Endodermal cell (in vitro differentiated cells): ENCODE data around the gene FAM228B. TPM values are rescaled to one million over a fixed set of nuclear protein-coding genes. Genes with fewer than 3 reads are reported as not detected.
"Not testable (repeated sequence)": the region's sequence is repeated elsewhere in the genome, so short reads cannot be mapped to it uniquely, and the experiment has no call there.

Source experiments
- DNase-seq: peaks from one replicate; pipeline ENCODE4 v3.0.0-alpha.2; 2017
- H3K27ac ChIP-seq: 2 replicates; pipeline ENCODE4 v1.5.1; 2013; ENCODE audit warnings: mild to moderate bottlenecking, low read depth, low read length, moderate library complexity
- H3K27me3 ChIP-seq: 2 replicates; pipeline ENCODE4 v1.6.1; 2013; ENCODE audit warnings: mild to moderate bottlenecking, low read length, moderate library complexity; ENCODE audit not compliant: insufficient read depth, control insufficient read depth, poor library complexity, severe bottlenecking
- H3K36me3 ChIP-seq: 2 replicates; pipeline ENCODE4 v1.7.0; 2013; ENCODE audit warnings: mild to moderate bottlenecking, low read length, moderate library complexity; ENCODE audit not compliant: control insufficient read depth, insufficient read depth
- H3K4me1 ChIP-seq: one replicate; pipeline ENCODE4 v1.7.0; 2013; ENCODE audit warnings: low read length; ENCODE audit not compliant: control insufficient read depth, insufficient read depth
- H3K4me3 ChIP-seq: 2 replicates; pipeline ENCODE4 v1.5.1; 2013; ENCODE audit warnings: mild to moderate bottlenecking, low read length, moderate library complexity
- H3K9ac ChIP-seq: 2 replicates; pipeline ENCODE4 v1.6.1; 2013; ENCODE audit warnings: mild to moderate bottlenecking, low read length, moderate library complexity; ENCODE audit not compliant: poor library complexity, severe bottlenecking; ENCODE audit errors: extremely low read depth
- H3K9me3 ChIP-seq: 2 replicates; pipeline ENCODE4 v1.6.1; 2013; ENCODE audit warnings: mild to moderate bottlenecking, low read length, moderate library complexity; ENCODE audit not compliant: control insufficient read depth
- H3K27ac Mint-ChIP-seq: 2 replicates; pipeline ENCODE4 v1.8.0; 2020; ENCODE audit warnings: mixed read lengths
- H3K27me3 Mint-ChIP-seq: 2 replicates; pipeline ENCODE4 v1.8.0; 2021; ENCODE audit warnings: mild to moderate bottlenecking, mixed read lengths; ENCODE audit not compliant: insufficient read depth
- H3K36me3 Mint-ChIP-seq: 2 replicates; pipeline ENCODE4 v1.8.0; 2020; ENCODE audit warnings: low read depth, mixed read lengths
- H3K4me1 Mint-ChIP-seq: 2 replicates; pipeline ENCODE4 v1.8.0; 2020; ENCODE audit warnings: mixed read lengths
- H3K4me3 Mint-ChIP-seq: 2 replicates; pipeline ENCODE4 v1.8.0; 2020; ENCODE audit warnings: mild to moderate bottlenecking, moderate library complexity, mixed read lengths
- H3K9me3 Mint-ChIP-seq: 2 replicates; pipeline ENCODE4 v1.8.0; 2020; ENCODE audit warnings: mild to moderate bottlenecking, mixed read lengths
- WGBS, 2 experiments: methylation state at CpG; one replicate each; pipeline versions ENCODE4 v1.1.5 to v1.1.7; 2013; ENCODE audit warnings: missing lambda C conversion rate in 2 of 2, mixed read lengths in 1 of 2; ENCODE audit not compliant: insufficient coverage in 1 of 2, insufficient read length in 1 of 2; 5-methylcytosine and 5-hydroxymethylcytosine counted together
- total RNA-seq, 2 donors: library from RNA; stranded (reverse); fragmentation: NEBNext Ultra II Directional in 1 of 2; extraction: Animal tissue kit (Norgen Biotek cat#: 25700) in 1 of 2; gene quantifications; 2 replicates in 1 of 2; 3 replicates in 1 of 2; pipeline ENCODE4 v1.2.1, GENCODE V29; 2021
- TF ChIP-seq, protein P1 (sequence below): fragments of 200-600 bp; sonication (generic); conservative IDR thresholded peaks from 2 replicates; pipeline ENCODE4 v1.5.0; 2021; ENCODE audit warnings: antibody characterized with exemption, mild to moderate bottlenecking

Gene FAM228B
- total RNA-seq, 2 donors from 2014 or later = 13.2 to 14.6 TPM

DNA sequence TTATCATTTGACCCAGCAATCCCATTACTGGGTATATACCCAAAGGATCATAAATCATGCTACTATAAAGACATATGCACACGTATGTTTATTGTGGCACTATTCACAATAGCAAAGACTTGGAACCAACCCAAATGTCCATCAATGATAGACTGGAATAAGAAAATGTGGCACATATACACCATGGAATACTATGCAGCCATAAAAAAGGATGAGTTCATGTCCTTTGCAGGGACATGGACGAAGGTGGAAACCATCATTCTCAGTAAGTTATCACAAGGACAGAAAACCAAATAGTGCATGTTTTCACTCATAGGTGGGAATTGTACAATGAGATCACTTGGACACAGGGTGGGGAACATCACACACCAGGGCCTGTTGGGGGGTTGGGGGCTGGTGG, 22.5 kb upstream of the FAM228B start:
- not testable (repeated sequence) for H3K9ac ChIP-seq, H3K27ac Mint-ChIP-seq, H3K27me3 ChIP-seq, H3K36me3 ChIP-seq, H3K4me1 Mint-ChIP-seq, H3K4me3 ChIP-seq, H3K9me3 ChIP-seq, DNase-seq, H3K9me3 Mint-ChIP-seq, H3K4me1 ChIP-seq, H3K4me3 Mint-ChIP-seq, H3K36me3 Mint-ChIP-seq, H3K27ac ChIP-seq
- WGBS, 2 experiments = 86 to 98% methylated on average over 1 to 2 of the region's 2 CpGs
- peaks cover 19% of the 10 kb centered on the region for H3K27me3 Mint-ChIP-seq

GRCh38 chr2:24101992-24102391, 21.3 kb upstream of the FAM228B start:
- no peak for DNase-seq
- Histone ChIP-seq H3K9ac (no peak overlapping the region), H3K9me3 (no peaks in the 10 kb centered on the region), H3K4me3 (no peak overlapping the region), H3K27ac (no peak overlapping the region), H3K4me1 (no peaks in the 10 kb centered on the region), H3K36me3 (no peaks in the 10 kb centered on the region), H3K27me3 (no peaks in the 10 kb centered on the region)
- WGBS, 2 experiments = no CpG with 5 or more reads among the region's 2 CpGs
- no peak overlapping the region for H3K4me3 Mint-ChIP-seq
- peaks cover 21% of the 10 kb centered on the region for H3K27me3 Mint-ChIP-seq
- TF ChIP-seq, protein P1, sequence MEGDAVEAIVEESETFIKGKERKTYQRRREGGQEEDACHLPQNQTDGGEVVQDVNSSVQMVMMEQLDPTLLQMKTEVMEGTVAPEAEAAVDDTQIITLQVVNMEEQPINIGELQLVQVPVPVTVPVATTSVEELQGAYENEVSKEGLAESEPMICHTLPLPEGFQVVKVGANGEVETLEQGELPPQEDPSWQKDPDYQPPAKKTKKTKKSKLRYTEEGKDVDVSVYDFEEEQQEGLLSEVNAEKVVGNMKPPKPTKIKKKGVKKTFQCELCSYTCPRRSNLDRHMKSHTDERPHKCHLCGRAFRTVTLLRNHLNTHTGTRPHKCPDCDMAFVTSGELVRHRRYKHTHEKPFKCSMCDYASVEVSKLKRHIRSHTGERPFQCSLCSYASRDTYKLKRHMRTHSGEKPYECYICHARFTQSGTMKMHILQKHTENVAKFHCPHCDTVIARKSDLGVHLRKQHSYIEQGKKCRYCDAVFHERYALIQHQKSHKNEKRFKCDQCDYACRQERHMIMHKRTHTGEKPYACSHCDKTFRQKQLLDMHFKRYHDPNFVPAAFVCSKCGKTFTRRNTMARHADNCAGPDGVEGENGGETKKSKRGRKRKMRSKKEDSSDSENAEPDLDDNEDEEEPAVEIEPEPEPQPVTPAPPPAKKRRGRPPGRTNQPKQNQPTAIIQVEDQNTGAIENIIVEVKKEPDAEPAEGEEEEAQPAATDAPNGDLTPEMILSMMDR = no peak
- H3K9me3 Mint-ChIP-seq = peaks cover 12% of the 10 kb centered on the region
- peaks cover 4% of the 10 kb centered on the region for H3K4me1 Mint-ChIP-seq
- no peaks in the 10 kb centered on the region for H3K36me3 Mint-ChIP-seq
- no peak overlapping the region for H3K27ac Mint-ChIP-seq

DNA sequence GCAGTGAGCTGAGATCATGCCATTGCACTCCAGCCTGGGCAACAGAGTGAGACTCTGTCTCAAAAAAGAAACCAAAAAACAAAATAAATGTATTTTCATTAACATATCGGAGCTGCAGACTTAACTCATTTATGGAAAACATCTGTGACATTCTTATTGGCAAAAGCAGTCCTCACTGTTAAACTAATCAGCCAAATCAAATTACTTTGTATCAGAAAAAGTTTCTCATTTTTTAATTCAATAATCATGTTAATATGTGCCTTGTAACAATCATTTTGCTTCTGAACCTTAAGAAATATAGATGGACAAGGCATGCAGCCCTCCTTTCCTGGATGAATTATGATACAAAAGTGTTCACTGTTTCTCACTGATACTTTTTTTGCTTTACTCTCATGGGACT, 20.6 kb upstream of the FAM228B start:
- DNase-seq = no peak
- Histone ChIP-seq H3K9ac (no peak overlapping the region), H3K27ac (no peak overlapping the region), H3K27me3 (no peaks in the 10 kb centered on the region), H3K9me3 (no peaks in the 10 kb centered on the region), H3K36me3 (no peaks in the 10 kb centered on the region), H3K4me3 (no peak overlapping the region), H3K4me1 (no peaks in the 10 kb centered on the region)
- peaks cover 4% of the 10 kb centered on the region for H3K4me1 Mint-ChIP-seq
- no peak overlapping the region for H3K27ac Mint-ChIP-seq
- TF ChIP-seq, protein P1 = no peak
- no peaks in the 10 kb centered on the region for H3K36me3 Mint-ChIP-seq
- peaks cover 19% of the 10 kb centered on the region for H3K27me3 Mint-ChIP-seq
- peaks cover 17% of the 10 kb centered on the region for H3K9me3 Mint-ChIP-seq
- WGBS, 2 experiments = 82 to 84% methylated on average over 1 of the region's 1 CpG
- H3K4me3 Mint-ChIP-seq = no peak overlapping the region

DNA sequence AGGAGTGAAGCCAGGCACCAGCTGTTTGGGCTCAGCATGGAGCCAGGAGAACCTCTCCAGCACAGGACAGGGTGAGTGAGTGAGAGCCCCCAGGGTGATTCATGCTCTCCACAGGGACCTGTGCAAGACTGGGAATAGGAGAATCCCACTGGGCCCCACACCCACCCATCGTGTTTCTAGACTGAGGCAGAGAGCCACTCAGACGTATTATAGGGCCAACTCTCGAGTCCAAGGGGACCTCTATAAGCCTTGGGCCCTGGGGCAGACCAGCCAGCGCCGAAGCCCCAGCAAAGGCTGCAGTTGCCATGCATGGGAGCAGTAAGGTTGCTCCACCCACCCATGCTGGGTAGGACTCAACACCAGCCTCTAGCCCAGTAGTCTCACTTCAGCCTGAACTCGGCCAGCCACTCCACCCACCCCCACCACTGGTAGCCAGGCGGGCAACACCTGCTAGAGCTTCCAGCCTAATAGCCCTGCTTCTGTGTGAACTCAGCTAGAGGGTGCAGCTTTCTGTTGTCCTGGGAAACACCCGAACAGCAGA, 19.1 kb upstream of the FAM228B start:
- Mint-ChIP-seq H3K4me1 (peaks cover 4% of the 10 kb centered on the region), H3K36me3 (no peaks in the 10 kb centered on the region), H3K27me3 (peaks cover 10% of the 10 kb centered on the region), H3K27ac (no peak overlapping the region), H3K4me3 (no peak overlapping the region), H3K9me3 (peaks cover 19% of the 10 kb centered on the region)
- no peaks in the 10 kb centered on the region for H3K4me1 ChIP-seq
- 83 to 85% methylated on average over 5 to 8 of the region's 8 CpGs for WGBS, 2 experiments
- H3K36me3 ChIP-seq = no peaks in the 10 kb centered on the region
- H3K9ac ChIP-seq = no peak overlapping the region
- TF ChIP-seq, protein P1 = no peak
- no peaks in the 10 kb centered on the region for H3K9me3 ChIP-seq
- H3K27ac ChIP-seq = no peak overlapping the region
- no peaks in the 10 kb centered on the region for H3K27me3 ChIP-seq
- no peak for DNase-seq
- no peak overlapping the region for H3K4me3 ChIP-seq
